Endometrial microvascular endothelial cells (primary cell): ENCODE results near the gene CORO2B. TPM values are rescaled to one million over a fixed set of nuclear protein-coding genes. Genes with fewer than 3 reads are reported as not detected.
"Not testable (repeated sequence)": the region's sequence is repeated elsewhere in the genome, so short reads cannot be mapped to it uniquely, and the experiment has no call there.

Source experiments
- in situ Hi-C: cut with HindIII; loops from 2 replicates; pipeline ENCODE4 v1.10.0; 2017; ENCODE audit warnings: low sequenced_read_pairs, low pct_unique_long_range_greater_than_20kb; ENCODE audit errors: inconsistent ontology term
- total RNA-seq: library from RNA; depleted of rRNA; stranded (reverse); fragments of >200 nt; gene quantifications from one replicate; pipeline ENCODE4 v1.2.3, GENCODE V29; 2015; ENCODE audit errors: inconsistent ontology term

The CORO2B gene
- total RNA-seq, 1 donor from 2014 or later, result 4.0 TPM

DNA sequence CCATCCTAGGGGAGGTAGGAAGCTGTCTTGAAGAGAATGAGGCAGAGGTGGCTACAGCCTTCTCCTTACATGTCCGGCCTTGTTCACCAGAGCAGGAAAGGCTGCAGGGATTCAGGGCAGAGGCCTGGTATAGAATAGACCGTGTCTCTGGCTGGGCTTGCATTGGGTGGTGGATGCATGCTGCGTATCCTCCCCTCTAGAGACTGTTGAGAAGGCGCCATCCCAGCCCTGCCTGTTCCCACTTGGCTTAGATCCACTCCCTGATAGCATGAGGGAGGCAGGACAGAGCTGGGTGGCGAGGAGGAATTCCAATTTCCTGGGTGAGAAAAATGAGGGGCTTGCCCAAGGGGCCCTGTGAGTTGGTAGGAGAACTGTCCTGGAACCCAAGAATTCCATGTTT is 57.5 kb downstream of the CORO2B start:
- in situ Hi-C loops, result no loop called here

DNA sequence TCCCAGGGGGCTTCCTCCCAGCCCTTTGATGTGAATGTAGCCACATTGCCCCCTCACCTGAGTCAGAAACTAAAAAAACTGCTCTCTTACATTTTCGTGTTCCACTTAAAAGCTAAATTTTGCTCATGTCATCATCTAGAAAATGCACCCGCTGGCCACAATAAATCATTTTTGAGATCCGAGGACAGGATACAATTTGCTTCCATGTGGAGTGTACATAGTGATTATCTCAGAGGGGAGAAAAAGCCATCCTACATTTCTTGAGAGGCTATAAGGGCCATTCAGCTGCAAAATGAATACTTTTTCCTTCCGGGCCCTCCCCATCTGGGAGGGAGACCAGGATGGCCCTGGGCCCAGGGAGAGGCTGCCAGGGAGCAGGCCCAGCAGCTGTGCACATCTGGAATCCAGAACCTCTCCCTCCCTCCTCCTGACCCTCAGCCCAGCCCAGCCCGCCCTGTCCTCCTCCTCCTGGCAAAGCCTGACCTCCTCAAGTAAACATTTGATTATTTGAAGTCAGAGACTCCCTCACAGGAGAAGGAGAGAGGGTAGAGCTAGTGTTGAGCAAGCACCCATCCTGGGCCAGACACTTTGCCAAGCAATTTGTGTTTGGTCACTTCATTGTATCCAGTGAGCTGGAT is 59.1 kb downstream of the CORO2B start:
- in situ Hi-C loops, result no loop called here

DNA sequence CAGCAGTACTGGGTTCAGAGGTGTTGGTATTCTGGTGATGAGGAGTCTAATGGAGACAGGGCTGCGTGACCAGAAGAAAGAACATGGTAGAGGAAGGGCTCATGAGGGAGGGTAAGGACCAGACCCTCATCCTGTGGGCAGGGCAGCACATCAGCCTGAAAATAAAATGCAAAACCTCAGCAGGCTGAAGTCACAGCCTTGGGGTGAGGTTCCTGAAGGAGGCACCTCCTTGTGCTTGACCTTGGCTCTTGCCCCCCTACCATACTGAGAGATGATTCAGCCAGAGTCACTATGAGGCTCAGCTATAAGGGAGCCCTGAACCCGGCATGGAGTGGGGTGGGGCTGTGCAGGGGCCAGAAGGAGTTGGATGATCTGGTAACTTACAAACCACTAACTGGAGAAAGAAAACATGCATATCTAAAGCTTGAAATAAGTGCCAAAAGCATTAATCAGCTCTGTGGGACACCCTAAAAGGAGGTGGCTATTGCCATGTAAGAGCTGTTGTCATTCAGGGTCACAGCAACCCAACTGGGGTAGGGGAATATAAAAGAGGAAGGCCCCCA is 60.2 kb downstream of the CORO2B start:
- in situ Hi-C loops, result no loop called here

DNA sequence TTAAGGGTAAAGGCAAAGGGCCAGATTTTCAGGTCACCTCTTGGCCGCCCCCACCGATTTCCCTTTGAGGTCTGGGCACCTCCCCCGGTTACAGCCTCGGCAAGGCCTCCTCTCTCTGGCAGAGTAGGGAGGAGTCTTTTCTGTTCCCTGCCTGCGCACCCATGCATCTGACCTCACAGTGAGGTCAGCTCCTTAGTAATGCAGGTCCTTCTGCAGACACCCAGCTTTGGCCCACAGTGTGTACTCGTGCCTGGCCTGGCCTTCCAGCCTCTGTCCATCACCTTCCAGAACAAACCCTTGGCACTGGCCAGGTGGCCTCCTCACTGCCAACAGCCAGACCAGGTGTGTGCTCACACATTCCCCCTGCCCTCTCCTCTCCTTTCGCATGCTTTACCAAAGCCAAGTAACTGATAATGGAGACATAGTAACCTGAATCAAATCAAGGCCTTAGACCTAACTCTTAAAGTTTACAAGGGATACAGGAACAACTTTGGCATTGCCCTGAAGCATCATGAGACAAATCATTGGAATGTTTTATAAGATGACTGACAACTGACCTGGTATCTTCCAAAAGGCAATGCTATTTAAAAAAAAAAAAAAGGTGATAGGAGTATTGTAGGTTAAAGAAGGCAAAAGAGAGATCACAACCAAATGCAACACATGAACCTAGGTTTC is 61.3 kb downstream of the CORO2B start:
- in situ Hi-C loops, result no loop called here

DNA sequence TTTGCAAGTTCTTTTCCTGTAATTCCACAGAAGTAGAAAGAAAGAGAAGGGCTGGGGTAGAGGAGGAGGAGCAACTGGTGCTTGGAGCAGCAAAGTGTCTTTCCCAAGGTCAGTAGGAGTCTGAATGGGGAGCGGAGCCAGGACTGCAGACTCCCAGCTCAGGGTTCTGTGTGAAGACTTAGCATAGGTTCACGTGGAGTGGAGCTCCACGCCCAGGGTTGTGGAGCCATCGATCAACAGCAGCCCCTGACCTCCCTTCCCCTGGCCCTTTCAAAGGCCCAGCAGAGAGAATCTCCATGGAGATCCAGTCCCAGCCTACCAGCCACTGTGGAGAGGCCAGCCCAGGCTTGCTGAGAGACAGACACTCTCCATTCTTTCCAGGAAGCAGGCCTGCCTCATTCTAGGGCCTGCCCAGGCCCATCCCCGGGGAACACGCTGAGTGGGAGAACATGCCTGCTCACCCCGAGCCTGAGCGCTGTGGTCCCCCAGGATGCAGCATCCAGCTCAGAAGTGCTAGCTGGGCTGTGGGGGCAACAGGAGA is 62.1 kb downstream of the CORO2B start:
- in situ Hi-C loops, result no loop called here

DNA sequence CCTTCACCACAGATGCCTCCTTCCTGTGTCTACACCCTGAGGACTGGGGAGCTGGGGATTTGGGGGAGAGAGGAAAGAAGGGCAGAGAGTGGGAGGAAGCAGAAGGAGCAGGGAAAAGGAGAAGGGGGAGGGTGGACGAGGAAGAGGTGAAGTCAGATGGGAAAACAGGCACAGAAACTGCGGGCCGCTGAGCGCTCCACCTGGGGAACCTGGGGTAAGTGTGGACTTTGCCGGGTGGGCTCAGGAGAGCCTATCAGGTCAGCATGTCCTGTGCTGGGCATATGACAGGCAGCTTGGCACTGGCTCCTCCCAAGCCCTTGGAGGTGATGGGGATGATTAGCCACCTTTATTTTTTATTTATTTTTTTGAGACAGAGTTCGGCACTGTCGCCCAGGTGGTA is 62.6 kb downstream of the CORO2B start:
- in situ Hi-C loops, result no loop called here

DNA sequence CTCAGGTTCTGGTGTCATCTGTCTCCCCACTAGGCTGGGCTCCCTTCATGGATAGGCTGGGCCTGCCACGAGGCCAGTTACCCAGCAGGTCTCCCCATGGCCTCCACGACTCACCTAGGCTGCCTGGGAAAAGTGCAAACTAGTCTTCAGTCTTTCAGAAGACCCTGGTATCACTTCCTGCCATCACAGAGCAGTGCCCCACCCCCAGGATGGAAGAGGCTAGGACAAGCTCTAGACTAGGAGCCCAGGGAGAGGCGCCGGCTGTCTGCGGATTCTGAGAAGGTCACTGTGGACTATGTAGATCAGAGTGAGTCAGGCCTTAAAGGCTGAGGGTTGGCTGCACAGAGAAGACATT is 63.7 kb downstream of the CORO2B start:
- in situ Hi-C loops, result no loop called here

DNA sequence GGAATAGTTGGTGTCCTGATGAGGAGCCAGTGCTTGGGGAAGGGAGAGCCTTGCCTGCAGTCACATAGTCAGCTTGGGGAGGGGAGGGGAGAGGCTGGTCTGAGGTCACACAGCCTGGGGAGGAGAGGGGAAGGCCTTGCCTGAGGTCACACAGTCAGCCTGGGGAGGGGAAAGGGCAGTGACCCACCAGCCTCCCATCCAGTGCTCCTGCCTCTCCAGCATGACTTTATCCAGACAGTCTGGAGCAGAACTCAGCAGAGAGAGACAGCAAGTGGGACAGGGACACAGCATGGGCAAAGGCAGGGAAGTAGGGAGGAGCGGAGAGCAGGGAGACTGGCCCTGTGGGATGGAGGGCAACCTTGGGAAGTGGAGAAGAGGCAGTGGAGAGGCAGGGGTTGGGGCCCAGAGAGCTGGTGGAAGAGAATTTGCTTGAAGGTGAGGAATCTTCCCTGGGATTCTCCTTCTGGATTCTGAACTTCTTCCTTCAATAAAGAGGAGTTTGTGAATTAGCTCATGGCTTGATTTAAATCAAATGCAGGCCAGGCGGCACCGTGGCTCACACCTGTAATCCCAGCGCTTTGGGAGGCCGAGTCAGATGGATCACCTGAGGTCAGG is 64.5 kb downstream of the CORO2B start:
- in situ Hi-C loops, result no loop called here

DNA sequence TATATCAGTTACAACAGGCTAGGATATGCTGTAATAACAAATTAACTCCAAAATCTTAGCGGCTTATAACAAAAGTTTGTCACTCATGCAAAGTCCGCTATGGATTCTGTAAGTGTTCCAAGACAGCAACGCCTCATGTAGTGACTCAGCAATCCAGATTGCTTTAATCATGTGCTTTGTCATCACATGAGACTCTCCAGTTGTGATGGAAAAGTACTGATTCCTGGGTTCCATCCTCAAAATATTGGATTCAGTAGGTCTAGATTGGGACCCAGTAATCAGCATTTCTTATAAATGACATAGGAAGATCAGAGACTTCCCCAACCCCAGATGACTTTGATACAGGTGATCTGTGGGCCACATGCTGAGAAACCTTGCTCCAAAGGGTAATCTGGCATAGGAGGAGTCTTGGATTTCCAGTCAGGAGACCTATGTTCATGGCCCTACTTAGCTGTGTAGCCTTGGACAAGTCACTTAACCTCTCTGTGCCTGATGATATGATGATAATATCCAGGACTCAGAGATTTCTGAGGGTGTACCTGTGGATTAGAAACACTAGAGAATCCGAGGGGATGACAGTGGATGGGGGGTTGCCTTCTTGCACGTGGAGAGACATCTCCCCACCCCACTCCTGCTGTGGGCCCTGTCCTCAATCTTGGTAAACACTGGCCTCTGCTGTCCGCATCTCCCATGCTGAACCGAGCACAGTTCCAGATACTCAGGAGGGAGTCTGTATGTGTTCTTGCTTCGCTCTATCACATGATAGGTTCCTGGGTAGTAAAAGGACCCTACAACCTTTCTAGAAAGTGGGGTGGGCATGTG is 65.5 kb downstream of the CORO2B start:
- in situ Hi-C loops, result no loop called here

DNA sequence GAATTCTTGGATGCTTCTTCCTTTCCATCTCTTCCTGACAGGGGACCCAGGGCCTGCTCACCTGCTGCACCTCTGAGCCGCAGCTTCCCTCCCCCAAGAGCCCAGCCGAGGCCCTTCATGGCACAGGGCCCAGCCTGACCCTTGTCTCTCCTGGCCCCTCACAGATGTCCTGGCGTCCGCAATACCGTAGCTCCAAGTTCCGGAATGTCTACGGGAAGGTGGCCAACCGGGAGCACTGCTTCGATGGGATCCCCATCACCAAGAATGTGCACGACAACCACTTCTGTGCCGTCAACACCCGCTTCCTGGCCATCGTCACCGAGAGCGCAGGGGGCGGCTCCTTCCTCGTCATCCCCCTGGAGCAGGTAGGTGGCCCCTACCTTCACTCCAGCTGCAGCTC is 66.2 kb downstream of the CORO2B start:
- in situ Hi-C loops, result no loop called here

DNA sequence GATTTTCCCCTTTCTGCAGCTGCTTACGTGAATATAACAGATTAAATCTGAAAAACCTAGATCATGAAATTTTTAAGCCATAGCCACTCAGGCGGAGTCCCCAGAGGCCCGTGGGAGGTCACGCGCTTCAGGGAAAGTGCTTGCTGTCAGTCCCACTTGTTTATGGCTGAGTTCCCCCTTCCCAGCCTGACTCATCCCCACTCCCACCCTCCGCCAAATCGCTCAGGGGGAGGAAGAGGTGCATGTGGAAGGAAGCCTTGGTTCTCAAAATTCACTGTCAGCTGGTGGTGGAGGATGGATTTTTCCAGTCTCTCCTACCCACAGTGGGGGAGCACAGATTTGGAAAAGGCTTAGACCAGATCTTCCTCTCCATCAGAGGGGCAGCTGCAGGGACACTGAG is 67.4 kb downstream of the CORO2B start:
- in situ Hi-C loops, result no loop called here

DNA sequence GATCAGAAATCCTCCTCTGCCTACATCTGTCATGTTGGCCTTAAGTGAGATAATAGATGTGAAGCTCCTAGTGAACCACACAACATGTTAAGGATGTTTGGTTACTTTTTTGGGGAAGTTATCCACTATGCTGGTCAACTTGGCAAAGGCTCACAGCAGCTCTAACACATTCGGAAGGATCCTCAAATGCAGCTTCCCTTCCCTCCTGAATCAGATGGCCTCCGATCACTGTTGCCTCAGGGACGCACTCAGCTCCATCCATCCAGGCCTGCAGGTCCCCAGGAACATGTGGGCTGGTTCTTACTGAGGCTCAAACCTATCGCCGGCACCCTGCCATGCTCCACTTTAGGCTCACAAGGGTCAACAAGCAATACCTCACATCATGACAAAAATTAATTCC is 67.9 kb downstream of the CORO2B start:
- in situ Hi-C loops, result no loop called here

DNA sequence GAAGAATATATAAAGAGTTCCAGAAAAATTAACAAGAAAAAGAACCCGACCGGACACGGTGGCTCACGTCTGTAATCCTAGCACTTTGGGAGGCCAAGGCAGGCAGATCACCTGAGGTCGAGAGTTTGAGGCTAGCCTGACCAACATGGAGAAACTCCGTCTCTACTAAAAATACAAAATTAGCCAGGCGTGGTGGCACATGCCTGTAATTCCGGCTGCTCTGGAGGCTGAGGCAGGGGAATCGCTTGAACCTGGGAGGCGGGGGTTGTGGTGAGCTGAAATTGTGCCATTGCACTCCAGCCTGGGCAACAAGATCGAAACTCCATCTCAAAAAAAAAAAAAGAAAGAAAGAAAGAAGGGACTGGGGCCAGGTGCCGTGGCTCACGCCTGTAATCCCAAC is 68.6 kb downstream of the CORO2B start:
- in situ Hi-C loops, result not testable (repeated sequence)

DNA sequence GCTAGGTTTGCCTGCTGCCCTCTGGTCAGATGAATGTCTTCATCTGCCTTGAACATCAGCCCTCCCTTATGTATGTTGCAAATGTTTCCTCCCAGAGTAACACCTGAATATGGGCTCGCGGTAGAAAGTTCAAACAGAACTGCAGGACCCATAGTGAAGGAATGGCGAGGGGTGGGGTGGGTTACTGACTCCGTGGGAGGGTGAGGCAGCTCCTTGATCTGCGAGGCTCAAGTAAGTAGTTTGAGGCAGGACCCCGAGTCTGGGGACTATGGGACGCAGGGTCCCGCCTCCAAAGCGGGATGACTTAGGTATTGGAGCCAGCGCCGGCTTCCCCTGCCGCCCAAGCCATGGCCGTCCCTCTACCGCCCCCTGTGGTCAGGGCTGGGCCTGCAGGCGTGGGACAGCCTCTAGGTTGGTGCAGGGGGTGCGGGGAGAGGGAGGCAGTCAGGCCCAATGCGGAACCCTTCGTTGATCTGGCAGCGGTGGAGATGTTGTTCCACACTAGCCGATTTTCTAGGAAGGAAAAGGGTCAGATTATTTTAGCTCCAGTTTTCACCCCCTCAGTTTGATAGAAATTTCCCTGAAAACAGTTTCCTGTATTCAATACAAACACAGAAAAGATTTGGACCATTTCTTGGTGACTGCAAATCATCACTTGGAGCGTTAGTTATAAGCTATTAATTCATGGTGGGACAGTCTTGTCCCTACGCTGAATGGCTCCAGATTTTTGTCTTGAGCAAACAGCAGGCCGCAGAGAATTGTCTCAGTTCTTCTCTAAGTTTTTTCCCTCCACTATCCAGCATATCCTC is 72.3 kb downstream of the CORO2B start:
- in situ Hi-C loops, result no loop called here

DNA sequence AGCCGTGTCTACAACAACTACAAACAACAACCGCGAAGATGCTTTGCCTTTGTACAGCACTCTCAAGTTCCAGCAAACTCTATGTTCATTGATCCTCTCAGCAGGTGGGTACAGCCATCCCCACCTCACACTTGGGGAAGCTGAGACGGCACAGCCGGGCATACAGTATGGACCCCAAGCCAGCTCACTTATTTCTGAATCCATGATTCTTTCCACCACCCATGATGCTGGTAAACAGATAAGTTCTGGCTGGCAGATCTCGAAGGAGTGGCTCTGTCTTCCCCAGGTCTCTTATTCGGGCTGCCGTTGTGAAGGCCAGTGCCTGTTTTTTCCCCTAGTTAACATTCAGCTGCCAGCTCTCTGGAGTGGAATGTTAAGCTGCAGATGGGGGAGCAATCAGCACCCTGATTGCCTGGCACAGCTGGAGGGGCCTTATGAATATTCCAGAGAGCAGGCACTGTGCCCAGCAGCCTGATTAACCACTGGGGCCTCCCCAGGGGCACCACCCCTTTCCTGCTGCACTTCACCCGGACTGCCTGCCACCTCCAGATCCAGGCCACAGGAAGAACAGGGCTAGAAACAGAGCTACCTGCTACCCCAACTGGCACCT is 73.2 kb downstream of the CORO2B start:
- in situ Hi-C loops, result no loop called here

DNA sequence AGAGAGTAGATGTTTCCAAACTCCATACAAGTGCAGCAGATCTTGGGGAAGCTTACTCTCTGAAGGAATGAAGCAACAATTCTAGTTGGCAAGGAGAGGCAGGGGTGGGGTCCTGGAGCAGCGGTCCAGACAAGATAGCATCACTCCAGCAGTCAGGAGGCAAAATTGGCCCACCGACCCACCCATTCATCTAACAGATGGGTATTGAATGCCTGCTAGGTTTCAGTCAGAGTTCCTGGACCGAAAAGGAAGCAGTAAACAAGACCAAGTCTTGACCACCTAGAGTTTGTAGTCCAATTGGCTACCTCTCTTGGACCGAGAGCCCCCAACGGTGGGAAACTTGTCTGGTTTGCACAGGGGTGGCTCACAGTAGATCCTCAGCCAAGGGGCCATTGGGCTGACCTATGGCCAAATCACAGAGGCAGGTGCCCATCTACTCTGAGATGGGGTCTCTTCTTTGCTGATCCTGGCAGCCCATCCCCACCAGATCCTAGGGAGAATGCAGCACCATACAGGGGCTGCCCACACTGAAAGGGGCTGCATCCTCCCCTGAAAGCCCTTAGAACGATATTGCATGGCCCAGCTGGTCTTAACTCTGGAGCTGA is 74.3 kb downstream of the CORO2B start:
- in situ Hi-C loops, result no loop called here

DNA sequence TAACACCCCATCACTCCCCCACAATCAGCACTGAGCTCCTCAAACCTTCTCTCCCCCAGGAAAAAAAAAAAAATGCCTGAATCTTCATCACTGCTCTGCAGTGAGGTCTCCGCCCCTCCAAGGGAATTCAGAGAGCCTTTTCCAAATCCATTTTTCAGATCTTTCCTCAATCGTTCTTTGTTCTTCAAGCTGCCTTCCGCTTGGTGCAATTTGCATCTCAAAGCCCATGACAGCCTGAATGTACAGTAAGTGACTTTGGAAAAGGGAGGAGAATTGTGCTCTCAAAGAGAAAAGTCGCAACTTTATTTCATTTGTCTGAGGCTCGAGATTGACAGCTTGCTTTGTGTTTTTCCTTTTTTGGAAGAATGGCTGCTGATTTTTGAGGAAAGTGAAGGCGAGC is 75.0 kb downstream of the CORO2B start:
- in situ Hi-C loops, result no loop called here
